GM12892 (cell line): ENCODE results near the gene IDH1.

ENCODE experiments used
- DNase-seq: peaks from one replicate; pipeline ENCODE4 v3.0.0; 2011; ENCODE audit not compliant: insufficient read length
- FAIRE-seq: peaks from 2 replicates; lab custom pipeline; 2011; peaks lifted over from hg19 to GRCh38; lab: Jason Lieb, UNC
- POLR2A ChIP-seq: IDR thresholded peaks from 2 replicates; pipeline ENCODE4 v1.6.1; 2011; ENCODE audit warnings: low read depth, low read length, control low read depth
- POLR2AphosphoS5 ChIP-seq: IDR thresholded peaks from 2 replicates; pipeline ENCODE4 v1.6.1; 2011; ENCODE audit warnings: low read depth, low read length, control low read depth
- TAF1 ChIP-seq: IDR thresholded peaks from 2 replicates; pipeline ENCODE4 v1.6.1; 2011; ENCODE audit warnings: low read depth, mild to moderate bottlenecking, control low read depth, low read length, borderline replicate concordance

IDH1 gene

GRCh38 chr2:208189069-208189809 is 65.6 kb downstream of the IDH1 start:
- no peak for FAIRE-seq
- no peak for DNase-seq
- TF ChIP-seq POLR2AphosphoS5: no peak
- no peak for TF ChIP-seq POLR2A
- TF ChIP-seq TAF1: no peak

DNA sequence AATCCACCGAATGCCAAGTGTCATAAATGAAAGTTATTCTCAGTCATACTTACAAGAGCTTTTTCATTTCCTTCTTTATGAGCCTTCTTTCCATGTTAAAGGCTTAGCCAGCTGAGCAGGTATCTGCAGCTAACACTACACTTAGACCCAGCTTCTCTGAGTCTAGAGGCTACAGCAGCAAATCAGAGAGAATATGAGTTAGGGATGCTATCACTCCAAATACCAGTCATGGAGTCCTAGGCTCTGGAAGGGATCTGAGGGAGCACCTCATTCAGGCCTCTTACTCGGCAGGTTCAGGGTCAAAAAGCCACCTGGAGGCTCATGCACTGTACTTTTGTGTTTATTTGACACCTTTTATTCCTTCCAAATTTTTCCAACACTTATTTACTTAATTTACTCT is 68.0 kb downstream of the IDH1 start:
- TF ChIP-seq POLR2A (no peak), TAF1 (no peak)
- FAIRE-seq (no peak), DNase-seq (no peak)

DNA sequence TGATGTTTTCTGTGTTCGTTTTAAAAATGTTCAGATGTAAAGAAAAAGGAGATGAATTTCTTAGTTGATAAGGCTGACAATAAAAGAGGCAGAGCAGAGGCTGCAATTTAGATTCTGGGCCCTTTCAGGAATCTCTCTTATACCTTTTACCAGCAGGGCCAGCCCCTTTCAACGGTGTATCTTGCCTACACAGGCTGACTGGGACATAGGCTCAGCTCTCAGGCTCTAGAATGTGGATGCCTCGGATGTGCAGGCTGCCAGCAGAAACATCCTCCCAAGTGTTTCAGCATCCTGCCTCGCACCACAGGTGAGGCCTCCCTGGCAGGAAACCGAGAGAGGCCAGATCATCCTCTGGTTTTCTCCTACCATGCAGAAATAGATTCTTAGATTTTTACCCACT is 68.4 kb downstream of the IDH1 start:
- TF ChIP-seq TAF1 (no peak), POLR2A (no peak), POLR2AphosphoS5 (no peak)
- no peak for FAIRE-seq
- DNase-seq: no peak
